ENCODE measurements around the gene KLLN.
A peak's percentile ranks its signal among the peaks of the same experiment; 100 is the strongest.
"Not testable (repeated sequence)": the region's sequence is repeated elsewhere in the genome, so short reads cannot be mapped to it uniquely, and the experiment has no call there.

KLLN gene

GRCh38 chr10:87865241-87865881 is 2.0 kb upstream of the KLLN start:
- DNase-seq, result no peak

- no peak for DNase-seq
Measured at GRCh38 chr10:87864496-87865059, 1.2 kb upstream of the KLLN start.

DNA sequence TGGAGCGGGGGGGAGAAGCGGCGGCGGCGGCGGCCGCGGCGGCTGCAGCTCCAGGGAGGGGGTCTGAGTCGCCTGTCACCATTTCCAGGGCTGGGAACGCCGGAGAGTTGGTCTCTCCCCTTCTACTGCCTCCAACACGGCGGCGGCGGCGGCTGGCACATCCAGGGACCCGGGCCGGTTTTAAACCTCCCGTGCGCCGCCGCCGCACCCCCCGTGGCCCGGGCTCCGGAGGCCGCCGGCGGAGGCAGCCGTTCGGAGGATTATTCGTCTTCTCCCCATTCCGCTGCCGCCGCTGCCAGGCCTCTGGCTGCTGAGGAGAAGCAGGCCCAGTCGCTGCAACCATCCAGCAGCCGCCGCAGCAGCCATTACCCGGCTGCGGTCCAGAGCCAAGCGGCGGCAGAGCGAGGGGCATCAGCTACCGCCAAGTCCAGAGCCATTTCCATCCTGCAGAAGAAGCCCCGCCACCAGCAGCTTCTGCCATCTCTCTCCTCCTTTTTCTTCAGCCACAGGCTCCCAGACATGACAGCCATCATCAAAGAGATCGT is 690 bp upstream of the KLLN start:
- not testable (repeated sequence) for DNase-seq

DNA sequence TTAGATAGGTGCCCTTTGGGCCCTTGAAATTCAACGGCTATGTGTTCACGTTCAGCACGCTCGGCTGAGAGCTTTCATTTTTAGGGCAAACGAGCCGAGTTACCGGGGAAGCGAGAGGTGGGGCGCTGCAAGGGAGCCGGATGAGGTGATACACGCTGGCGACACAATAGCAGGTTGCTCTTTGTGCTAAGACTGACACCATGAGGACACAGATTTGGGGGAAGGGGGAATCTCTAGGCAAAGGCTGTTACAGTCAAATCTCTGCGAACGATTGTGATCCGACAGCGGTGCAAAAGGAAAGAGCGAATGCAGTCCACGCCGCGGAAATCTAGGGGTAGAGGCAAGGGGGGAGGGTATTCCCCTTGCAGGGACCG is 667 bp downstream of the KLLN start:
- no peak for DNase-seq

- peak; percentile 43 for DNase-seq
Measured at GRCh38 chr10:87861953-87862678, 1.2 kb downstream of the KLLN start.

GRCh38 chr10:87861566-87861952 is 1.8 kb downstream of the KLLN start:
- no peak for DNase-seq

GRCh38 chr10:87860816-87861403 is 2.4 kb downstream of the KLLN start:
- no peak for DNase-seq

DNA sequence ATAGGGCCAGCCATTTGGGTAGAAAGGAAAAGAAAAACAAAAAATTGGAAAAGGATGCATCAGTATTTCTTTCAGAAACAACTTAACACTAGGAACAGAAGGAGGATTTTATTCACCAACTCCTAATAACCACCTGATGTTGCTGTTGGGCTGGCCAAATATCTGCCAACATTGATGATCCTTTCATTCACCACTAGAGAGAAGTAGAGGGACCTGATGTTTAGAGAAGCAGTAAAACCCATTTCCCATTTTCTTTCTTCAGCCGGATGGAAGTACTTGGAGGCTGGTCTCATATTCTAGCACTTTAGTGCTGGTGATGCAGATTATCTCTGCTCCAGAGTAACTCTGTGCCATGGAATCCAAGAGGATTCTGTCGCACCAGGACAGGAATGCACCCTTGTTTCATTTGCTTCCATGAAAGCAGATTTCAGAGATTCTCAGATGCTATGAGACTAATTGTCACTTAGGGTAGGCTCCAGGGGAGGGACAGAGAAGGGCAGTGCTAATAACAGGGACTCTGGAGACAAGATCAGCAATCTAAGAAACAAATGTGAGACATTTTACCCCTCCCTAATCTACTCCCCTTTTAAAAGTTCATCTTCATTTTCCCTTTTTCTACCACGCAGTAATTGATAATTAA is 3.1 kb downstream of the KLLN start:
- peak; percentile 70 for DNase-seq

GRCh38 chr10:87855665-87856064 is 7.7 kb downstream of the KLLN start:
- DNase-seq, result not testable (repeated sequence)

- not testable (repeated sequence) for DNase-seq
Measured at GRCh38 chr10:87855247-87855646, 8.1 kb downstream of the KLLN start.

- no peak for DNase-seq
Measured at GRCh38 chr10:87852089-87852488, 11.2 kb downstream of the KLLN start.

GRCh38 chr10:87850742-87851205 is 12.6 kb downstream of the KLLN start:
- no peak for DNase-seq

- DNase-seq, result no peak
Measured at GRCh38 chr10:87849001-87849400, 14.3 kb downstream of the KLLN start.

- DNase-seq, result no peak
Measured at GRCh38 chr10:87847550-87847949, 15.8 kb downstream of the KLLN start.

DNA sequence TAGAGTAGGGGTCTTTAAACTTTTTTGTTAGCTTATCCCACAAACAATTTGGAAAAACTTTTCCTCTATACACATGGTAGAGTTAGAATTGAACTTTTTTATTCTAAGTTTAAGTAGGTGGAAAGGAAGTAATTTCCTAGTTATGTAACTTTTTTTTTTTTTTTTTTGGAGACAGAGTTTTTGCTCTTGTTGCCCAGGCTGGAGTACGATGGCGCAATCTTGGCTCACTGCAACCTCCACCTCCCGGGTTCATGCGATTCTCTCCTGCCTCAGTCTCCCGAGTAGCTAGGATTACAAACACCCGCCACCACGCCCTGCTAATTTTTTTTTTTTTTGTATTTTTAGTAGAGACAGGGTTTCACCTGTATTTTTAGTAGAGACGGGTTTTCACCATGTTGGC is 16.6 kb downstream of the KLLN start:
- DNase-seq, result not testable (repeated sequence)

DNA sequence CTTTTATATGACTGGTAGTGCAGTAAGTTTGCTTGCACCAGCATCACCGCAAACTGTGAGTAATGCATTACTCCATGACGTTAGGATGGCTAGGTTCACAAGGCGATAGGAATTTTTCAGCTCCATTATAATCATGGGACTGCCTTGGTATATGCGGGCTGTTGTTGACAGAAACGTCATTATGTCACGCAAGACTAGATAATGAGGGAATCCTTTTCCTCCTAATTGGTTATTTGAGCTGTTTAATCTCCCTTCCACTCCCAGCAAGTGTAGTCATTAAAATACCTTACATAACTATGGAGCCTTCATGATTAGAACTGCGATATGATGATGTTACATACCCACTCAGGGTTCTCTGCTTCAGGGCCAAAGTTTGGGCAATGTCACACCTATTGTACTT is 17.3 kb downstream of the KLLN start:
- DNase-seq, result no peak

DNA sequence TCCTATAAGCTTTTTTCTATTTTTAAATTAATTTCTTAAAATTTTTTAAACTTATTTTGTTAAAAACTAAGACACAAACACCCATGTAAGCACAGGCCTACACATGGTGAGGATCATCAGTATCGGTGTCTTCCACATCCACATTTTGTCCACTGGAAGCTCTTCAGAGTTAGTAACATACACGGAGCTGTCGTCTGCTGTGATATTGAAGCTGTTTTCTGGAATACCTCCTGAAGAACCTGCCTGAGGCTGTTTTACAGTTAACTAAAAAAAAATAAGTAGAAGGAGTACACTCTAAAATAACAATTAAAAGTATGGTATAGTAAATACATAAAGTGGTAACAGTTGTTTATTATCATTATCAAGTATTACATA is 17.7 kb downstream of the KLLN start:
- no peak for DNase-seq

GRCh38 chr10:87844837-87845623 is 18.3 kb downstream of the KLLN start:
- no peak for DNase-seq

DNA sequence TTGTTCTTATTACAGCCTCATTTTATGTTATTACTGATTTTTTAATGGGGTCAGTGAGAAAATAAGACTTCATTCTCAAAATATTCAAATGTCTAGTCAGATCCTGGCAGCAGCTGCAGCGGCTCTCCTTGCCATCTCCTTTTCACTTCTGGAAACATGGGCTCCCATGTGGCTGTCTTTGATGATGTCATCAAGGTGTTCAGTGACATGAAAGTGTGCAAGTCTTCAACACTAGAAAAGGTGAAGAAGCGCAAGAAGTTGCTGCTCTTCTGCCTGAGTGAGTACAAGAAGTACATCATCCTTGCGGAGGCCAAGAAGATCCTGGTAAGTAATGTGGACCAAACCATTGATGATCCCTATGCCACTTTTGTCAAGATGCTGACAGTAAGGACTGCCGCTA is 19.6 kb downstream of the KLLN start:
- DNase-seq, result no peak

DNA sequence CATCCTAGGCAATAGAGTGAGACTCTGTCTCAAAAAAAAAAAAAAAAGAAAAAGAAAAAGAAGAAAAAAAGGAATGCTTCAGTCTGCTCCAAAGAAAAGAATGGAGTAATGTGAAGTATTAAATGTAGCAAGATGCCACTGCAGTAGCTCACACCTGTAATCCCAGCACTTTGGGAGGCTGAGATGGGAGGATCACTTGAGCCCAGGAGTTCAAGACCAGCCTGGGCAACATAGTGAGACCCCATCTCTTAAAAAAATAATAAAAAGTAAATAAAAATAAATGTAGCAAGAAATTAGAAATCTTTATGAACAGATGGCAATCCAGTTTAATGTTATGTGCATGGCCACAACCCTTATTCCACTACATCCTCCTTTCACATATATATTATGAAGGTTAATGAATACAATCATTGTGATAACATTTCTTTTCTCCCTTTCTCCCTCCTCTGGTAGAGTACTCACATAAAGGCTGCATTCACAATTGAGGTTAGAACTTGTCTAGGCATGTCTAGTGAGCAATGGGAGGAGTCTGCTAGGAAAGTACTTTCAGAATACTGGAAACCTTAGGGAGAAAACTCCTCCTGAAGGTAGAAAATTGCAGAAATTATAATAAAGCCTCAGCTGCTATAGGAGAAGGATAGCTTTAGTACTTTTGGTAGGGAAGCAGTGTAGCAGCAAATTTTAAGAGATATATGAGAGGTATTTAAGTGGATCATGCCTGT is 20.4 kb downstream of the KLLN start:
- DNase-seq, result no peak

GRCh38 chr10:87842220-87842641 is 21.1 kb downstream of the KLLN start:
- no peak for DNase-seq

- DNase-seq, result no peak
Measured at GRCh38 chr10:87841186-87841585, 22.1 kb downstream of the KLLN start.
